Ishikawa (cell line): ENCODE data around the gene TRIOBP.

Experiments used
- CREB1 ChIP-seq: IDR thresholded peaks from 2 replicates; pipeline ENCODE4 v1.6.1; 2012; ENCODE audit warnings: low read depth
- EP300 ChIP-seq: IDR thresholded peaks from 2 replicates; pipeline ENCODE4 v1.6.1; 2012; ENCODE audit warnings: borderline replicate concordance
- FOXM1 ChIP-seq: IDR thresholded peaks from 2 replicates; pipeline ENCODE4 v1.6.1; 2012; ENCODE audit warnings: low read depth, borderline replicate concordance
- NFIC ChIP-seq: IDR thresholded peaks from 2 replicates; pipeline ENCODE4 v1.6.1; 2012
- RAD21 ChIP-seq: IDR thresholded peaks from 2 replicates; pipeline ENCODE4 v1.6.1; 2012; ENCODE audit warnings: low read depth
- TAF1 ChIP-seq: IDR thresholded peaks from 2 replicates; pipeline ENCODE4 v1.6.1; 2012; ENCODE audit warnings: low read depth, mild to moderate bottlenecking
- TCF12 ChIP-seq: IDR thresholded peaks from 2 replicates; pipeline ENCODE4 v1.6.1; 2012; ENCODE audit warnings: low read depth
- TEAD4 ChIP-seq: IDR thresholded peaks from 2 replicates; pipeline ENCODE4 v1.6.1; 2012
- USF1 ChIP-seq: IDR thresholded peaks from 2 replicates; pipeline ENCODE4 v1.6.1; 2012
- YY1 ChIP-seq: IDR thresholded peaks from 2 replicates; pipeline ENCODE4 v1.6.1; 2012; ENCODE audit warnings: low read depth
- ZBTB7A ChIP-seq: IDR thresholded peaks from 2 replicates; pipeline ENCODE4 v1.6.1; 2012; ENCODE audit warnings: low read depth
- TF ChIP-seq, protein P1 (sequence below): IDR thresholded peaks from 2 replicates; pipeline ENCODE4 v1.6.1; 2012
- TF ChIP-seq, protein P2 (sequence below): IDR thresholded peaks from 2 replicates; pipeline ENCODE4 v1.6.1; 2012; ENCODE audit warnings: low read depth, mild to moderate bottlenecking

TRIOBP gene

DNA sequence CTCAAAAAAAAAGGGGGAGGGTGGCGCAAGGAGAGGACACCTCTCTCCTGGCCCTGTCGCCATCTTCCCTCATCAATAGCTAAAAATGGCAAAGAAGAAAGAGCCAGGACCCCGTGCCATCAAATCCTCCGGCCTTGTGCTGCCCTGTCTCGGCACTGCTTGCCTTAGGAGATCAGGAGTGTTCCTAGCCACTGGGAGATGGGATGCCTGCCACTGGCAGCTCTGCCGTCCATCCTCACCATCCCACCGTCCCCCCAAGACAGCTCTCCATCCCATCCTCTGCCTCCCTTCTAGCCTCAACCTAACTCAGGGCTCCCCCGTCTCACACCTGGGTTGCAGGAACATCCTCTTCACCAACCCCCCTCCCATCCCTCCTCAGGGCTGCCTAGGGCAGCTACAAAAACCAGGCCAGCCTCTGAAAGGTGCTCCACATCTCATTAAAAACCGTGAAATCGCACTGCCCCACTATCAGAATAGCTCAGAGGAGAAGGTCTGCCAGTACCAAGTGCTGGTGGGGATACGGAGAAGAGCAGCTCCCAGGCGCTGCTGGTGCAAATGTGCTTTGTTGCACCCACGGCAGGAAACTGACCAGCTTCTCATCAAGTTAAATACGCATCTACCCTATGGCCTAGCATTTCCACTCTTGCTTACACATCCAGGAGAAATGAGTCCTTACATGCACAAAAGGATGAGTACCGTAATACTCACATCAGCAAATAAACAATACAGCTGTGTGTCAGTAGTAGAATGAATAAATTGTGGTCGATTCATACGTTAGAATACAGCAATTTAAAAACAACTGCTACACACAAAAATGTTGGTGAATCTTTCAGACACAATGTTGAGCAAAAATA lies 79.2 kb downstream of the TRIOBP start:
- no peak for TF ChIP-seq TEAD4
- no peak for TF ChIP-seq EP300
- no peak for TF ChIP-seq TAF1
- TF ChIP-seq, protein P1, sequence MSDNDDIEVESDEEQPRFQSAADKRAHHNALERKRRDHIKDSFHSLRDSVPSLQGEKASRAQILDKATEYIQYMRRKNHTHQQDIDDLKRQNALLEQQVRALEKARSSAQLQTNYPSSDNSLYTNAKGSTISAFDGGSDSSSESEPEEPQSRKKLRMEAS = no peak
- no peak for TF ChIP-seq ZBTB7A
- TF ChIP-seq YY1 = no peak
- TF ChIP-seq, protein P2, sequence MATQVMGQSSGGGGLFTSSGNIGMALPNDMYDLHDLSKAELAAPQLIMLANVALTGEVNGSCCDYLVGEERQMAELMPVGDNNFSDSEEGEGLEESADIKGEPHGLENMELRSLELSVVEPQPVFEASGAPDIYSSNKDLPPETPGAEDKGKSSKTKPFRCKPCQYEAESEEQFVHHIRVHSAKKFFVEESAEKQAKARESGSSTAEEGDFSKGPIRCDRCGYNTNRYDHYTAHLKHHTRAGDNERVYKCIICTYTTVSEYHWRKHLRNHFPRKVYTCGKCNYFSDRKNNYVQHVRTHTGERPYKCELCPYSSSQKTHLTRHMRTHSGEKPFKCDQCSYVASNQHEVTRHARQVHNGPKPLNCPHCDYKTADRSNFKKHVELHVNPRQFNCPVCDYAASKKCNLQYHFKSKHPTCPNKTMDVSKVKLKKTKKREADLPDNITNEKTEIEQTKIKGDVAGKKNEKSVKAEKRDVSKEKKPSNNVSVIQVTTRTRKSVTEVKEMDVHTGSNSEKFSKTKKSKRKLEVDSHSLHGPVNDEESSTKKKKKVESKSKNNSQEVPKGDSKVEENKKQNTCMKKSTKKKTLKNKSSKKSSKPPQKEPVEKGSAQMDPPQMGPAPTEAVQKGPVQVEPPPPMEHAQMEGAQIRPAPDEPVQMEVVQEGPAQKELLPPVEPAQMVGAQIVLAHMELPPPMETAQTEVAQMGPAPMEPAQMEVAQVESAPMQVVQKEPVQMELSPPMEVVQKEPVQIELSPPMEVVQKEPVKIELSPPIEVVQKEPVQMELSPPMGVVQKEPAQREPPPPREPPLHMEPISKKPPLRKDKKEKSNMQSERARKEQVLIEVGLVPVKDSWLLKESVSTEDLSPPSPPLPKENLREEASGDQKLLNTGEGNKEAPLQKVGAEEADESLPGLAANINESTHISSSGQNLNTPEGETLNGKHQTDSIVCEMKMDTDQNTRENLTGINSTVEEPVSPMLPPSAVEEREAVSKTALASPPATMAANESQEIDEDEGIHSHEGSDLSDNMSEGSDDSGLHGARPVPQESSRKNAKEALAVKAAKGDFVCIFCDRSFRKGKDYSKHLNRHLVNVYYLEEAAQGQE = no peak
- TF ChIP-seq CREB1 = no peak

DNA sequence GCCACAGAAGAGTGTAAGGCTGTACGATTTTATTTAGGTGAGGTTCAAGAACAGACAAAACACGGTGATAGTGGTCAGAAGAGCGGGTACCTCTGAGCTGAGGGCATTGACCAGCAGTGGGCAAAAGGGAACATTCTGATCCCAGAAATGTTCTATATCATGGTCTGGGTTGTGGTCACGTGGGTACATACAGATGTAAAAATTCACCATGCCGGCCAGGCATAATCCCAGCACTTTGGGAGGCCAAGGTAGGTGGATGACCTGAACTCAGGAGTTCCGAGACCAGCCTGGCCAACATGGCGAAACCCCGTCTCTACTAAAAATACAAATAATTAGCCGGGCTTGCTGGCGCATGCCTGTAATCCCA lies 79.8 kb downstream of the TRIOBP start:
- 0 out of 2 replicates have a peak, but pooled peaks have one; percentile 25 for TF ChIP-seq USF1
- TF ChIP-seq EP300 = no peak

- TF ChIP-seq NFIC = peak; percentile 68
- TF ChIP-seq RAD21 = peak; percentile 21; the same call in 1 of the 2 replicates
- no peak for TF ChIP-seq TAF1
- TF ChIP-seq, protein P1 = peak; percentile 98
- TF ChIP-seq EP300 = peak; percentile 53; the same call in 1 of the 2 replicates
- no peak for TF ChIP-seq CREB1
- no peak for TF ChIP-seq ZBTB7A
- TF ChIP-seq FOXM1 = no peak
- peak; percentile 76 for TF ChIP-seq TEAD4
- peak; percentile 79; the same call in 1 of the 2 replicates for TF ChIP-seq TCF12
- peak; percentile 90 for TF ChIP-seq USF1
Measured at GRCh38 chr22:37777122-37777687, 80.4 kb downstream of the TRIOBP start.

- TF ChIP-seq TEAD4 = no peak
- no peak for TF ChIP-seq USF1
- TF ChIP-seq FOXM1 = no peak
- no peak for TF ChIP-seq CREB1
- no peak for TF ChIP-seq RAD21
- no peak for TF ChIP-seq ZBTB7A
- TF ChIP-seq NFIC = no peak
- TF ChIP-seq, protein P2 = no peak
Measured at GRCh38 chr22:37778370-37779009, 81.6 kb downstream of the TRIOBP start.

- TF ChIP-seq NFIC (no peak), FOXM1 (no peak)
Measured at GRCh38 chr22:37781434-37782059, 84.7 kb downstream of the TRIOBP start.
